MCF 10A (cell line): Measurements from ENCODE around the gene RALBP1. TPM values are rescaled to one million over a fixed set of nuclear protein-coding genes. Genes with fewer than 3 reads are reported as not detected.

Source experiments
- BruUV-seq: library from RNA; stranded (reverse); fragments of 400-500 nt; replicated peaks from 2 replicates; lab custom pipeline; 2021; lab: Mats Ljungman, UMichigan
- CTCF ChIA-PET: fragments of 300-600 bp; sonication (Branson Sonifier 250); formaldehyde crosslinking; extraction: SDS; loops from one replicate; lab custom pipeline; 2021; ENCODE audit warnings: antibody characterized with exemption, inconsistent platforms; lab: Yijun Ruan, JAX
- POLR2A ChIA-PET: fragments of 300-600, 350-650 bp; sonication (Branson Sonifier 250); formaldehyde crosslinking; extraction: SDS; loops from one replicate; lab custom pipeline; 2020; ENCODE audit warnings: antibody characterized with exemption, inconsistent platforms; lab: Yijun Ruan, JAX
- DNase-seq: peaks from one replicate; pipeline ENCODE4 v3.0.0-alpha.2; 2018; ENCODE audit not compliant: unreplicated experiment
- H3K27ac Mint-ChIP-seq: one replicate; pipeline ENCODE4 v1.8.0; 2022; ENCODE audit warnings: mild to moderate bottlenecking, low read depth, mixed read lengths; ENCODE audit not compliant: unreplicated experiment
- H3K27me3 Mint-ChIP-seq: one replicate; pipeline ENCODE4 v1.8.0; 2022; ENCODE audit warnings: mixed read lengths; ENCODE audit not compliant: insufficient read depth, unreplicated experiment
- H3K36me3 Mint-ChIP-seq: one replicate; pipeline ENCODE4 v1.8.0; 2022; ENCODE audit warnings: mild to moderate bottlenecking, moderate library complexity, mixed read lengths; ENCODE audit not compliant: insufficient read depth, unreplicated experiment
- H3K4me1 Mint-ChIP-seq: one replicate; pipeline ENCODE4 v1.8.0; 2022; ENCODE audit warnings: mixed read lengths; ENCODE audit not compliant: insufficient read depth, unreplicated experiment
- H3K4me3 Mint-ChIP-seq: one replicate; pipeline ENCODE4 v1.8.0; 2022; ENCODE audit warnings: mild to moderate bottlenecking, moderate library complexity, mixed read lengths; ENCODE audit not compliant: unreplicated experiment
- H3K9me3 Mint-ChIP-seq: one replicate; pipeline ENCODE4 v1.8.0; 2022; ENCODE audit warnings: mixed read lengths; ENCODE audit not compliant: unreplicated experiment
- intact Hi-C: fragments of 100-400 bp; cut with micrococcal nuclease; formaldehyde crosslinking; loops from 2 replicates; pipeline ENCODE4 v1.14.1; 2022
- total RNA-seq: library from RNA; stranded (reverse); gene quantifications from 2 replicates; pipeline ENCODE4 v1.2.3, GENCODE V29; 2022
- TF ChIP-seq, protein P1 (sequence below): fragments of 200-600 bp; IDR thresholded peaks from one replicate; pipeline ENCODE4 v1.8.0; 2022; ENCODE audit warnings: antibody characterized with exemption, mild to moderate bottlenecking; ENCODE audit not compliant: unreplicated experiment

Gene RALBP1
- total RNA-seq, 1 experiment from 2014 or later: 47.0 TPM

DNA sequence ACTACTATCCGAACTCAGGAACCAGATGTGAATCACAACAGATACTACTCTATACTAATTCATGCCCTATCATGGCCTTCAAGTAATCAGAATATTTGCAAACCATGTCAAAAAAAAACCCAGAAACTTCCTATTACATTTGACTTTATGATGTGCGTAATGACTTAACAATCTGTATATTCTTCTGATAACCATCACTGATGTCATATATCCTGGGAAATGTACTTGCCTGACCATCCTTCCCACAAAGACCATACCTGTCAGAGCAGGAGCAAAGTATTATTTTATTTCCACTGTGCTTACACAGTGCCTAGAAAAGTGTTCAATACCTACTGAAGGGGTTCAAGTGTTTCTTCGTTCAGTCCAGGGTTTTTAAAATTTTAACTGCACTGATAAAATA is 111.5 kb downstream of the RALBP1 start:
- intact Hi-C loops: no loop called here
- ChIA-PET CTCF (interaction anchor here (0.7 kb wide), 1 partner anchor 12 kb away, joined by 3 read pairs; no protein-coding TSS in a partner anchor), POLR2A (no interaction called here)
- Mint-ChIP-seq H3K4me1 (no peaks in the 10 kb centered on the region), H3K36me3 (peaks cover 91% of the 10 kb centered on the region), H3K27ac (no peak overlapping the region), H3K9me3 (no peaks in the 10 kb centered on the region), H3K4me3 (no peak overlapping the region), H3K27me3 (no peaks in the 10 kb centered on the region)
- DNase-seq: no peak
- TF ChIP-seq, protein P1, sequence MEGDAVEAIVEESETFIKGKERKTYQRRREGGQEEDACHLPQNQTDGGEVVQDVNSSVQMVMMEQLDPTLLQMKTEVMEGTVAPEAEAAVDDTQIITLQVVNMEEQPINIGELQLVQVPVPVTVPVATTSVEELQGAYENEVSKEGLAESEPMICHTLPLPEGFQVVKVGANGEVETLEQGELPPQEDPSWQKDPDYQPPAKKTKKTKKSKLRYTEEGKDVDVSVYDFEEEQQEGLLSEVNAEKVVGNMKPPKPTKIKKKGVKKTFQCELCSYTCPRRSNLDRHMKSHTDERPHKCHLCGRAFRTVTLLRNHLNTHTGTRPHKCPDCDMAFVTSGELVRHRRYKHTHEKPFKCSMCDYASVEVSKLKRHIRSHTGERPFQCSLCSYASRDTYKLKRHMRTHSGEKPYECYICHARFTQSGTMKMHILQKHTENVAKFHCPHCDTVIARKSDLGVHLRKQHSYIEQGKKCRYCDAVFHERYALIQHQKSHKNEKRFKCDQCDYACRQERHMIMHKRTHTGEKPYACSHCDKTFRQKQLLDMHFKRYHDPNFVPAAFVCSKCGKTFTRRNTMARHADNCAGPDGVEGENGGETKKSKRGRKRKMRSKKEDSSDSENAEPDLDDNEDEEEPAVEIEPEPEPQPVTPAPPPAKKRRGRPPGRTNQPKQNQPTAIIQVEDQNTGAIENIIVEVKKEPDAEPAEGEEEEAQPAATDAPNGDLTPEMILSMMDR: no peak
- no TSS peak for BruUV-seq

Other genes starting within 250 kb of the RALBP1 start
- 26.0 and 31.7 TPM in 2 replicates for gene TWSG1, start 140.7 kb upstream of the RALBP1 start, total RNA-seq
- gene PPP4R1, start 139.0 kb downstream of the RALBP1 start, total RNA-seq: 88.0 and 109 TPM in 2 replicates
- gene RAB31, start 232.8 kb downstream of the RALBP1 start, total RNA-seq: 4.8 and 6.1 TPM in 2 replicates